Activated CD8-positive, alpha-beta memory T cell treated with anti-CD3 and anti-CD28 coated beads for 48 hours (primary cell): ENCODE measurements around the gene SLC25A21.

Experiments
- DNase-seq, 3 experiments: peaks; one replicate each; pipeline ENCODE4 v3.0.0-alpha.2; 2020; ENCODE audit warnings: low read depth in 2 of 3, low spot score in 2 of 3

Gene SLC25A21

DNA sequence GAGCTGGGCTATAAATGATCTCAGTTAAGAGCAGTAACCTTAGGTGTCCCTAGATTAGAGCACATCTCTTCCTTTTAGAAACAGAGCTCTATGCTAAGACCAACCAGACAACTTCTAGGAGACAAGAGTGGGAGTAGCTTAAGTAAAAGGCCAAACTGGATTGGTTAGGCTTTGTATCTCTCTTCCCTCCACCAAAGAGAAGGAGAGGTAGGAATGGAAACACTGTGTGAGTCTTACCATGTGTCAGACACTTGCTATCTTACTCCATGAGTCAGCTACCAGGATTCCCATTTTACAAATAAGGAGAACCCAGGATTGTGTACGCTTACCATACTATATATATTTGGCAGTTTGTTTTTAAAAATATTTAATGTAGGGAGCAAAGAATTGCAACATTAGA, 387.9 kb downstream of the SLC25A21 start:
- no peak for DNase-seq

- no peak for DNase-seq
Observed at GRCh38 chr14:36781897-36782296, 390.5 kb downstream of the SLC25A21 start.

DNA sequence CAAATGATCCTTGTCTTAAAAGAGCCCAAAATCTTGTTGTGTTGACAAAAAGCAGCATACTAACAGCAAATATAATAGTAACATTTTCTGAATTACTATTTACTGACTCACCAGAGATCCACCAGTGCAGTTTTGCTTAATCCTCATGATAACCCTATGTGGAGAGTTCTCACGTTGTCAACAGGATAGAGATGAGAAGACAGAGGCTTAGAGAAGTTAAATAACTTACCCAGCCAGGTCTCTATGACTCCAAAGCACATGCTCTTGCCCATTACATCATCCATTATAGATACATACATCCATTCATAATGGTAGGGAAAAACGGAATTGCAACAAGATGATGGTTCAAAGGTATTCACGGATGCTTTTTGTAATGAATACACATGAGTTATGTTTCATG, 398.8 kb downstream of the SLC25A21 start:
- DNase-seq, result no peak

DNA sequence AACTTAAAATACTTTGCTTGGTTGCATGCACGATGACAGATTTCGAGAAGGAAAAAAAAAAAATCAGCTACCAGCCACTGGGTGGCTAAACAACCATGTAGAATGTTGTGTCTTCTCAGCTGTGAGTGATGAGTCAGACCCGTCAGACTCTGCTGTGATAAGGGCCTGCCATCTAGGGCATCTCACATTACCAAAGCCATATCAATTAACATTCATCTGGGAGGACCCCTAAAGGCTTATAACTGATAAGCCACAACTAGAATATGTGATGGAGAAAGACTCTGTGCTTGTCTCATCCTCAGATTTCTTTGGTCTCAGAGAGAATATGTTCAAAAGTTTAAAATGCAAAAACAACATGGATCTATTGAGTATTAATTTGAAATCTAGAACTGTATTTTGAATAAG, 399.3 kb downstream of the SLC25A21 start:
- no peak for DNase-seq

DNA sequence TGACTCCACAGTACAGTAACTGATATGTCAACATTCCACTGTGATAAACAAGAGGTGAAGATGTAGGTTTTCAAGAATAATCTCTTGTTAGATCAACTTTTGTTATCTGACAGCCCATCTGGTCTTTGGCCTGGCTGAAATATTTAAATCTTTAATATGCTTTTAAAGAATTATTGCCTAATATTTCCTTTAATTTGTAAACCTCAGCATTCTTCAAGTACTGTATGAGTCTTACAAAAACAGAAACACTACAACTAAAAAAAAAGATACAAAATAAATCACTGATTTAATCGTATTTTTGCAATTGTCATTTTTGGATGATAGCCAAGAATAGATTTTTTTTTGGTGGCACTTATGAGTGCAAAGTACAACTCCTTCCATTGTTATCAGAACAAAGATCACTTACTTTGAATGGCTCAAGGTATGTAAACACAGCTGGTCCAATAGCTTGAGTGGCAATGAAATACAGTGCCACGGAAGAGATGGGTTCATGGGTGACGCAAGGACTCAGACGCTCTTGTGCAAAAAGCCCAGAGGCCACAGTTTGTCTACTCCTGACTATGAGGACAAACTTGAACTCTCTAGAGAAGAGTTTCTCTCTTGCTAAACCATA, 401.3 kb downstream of the SLC25A21 start:
- DNase-seq, result no peak

DNA sequence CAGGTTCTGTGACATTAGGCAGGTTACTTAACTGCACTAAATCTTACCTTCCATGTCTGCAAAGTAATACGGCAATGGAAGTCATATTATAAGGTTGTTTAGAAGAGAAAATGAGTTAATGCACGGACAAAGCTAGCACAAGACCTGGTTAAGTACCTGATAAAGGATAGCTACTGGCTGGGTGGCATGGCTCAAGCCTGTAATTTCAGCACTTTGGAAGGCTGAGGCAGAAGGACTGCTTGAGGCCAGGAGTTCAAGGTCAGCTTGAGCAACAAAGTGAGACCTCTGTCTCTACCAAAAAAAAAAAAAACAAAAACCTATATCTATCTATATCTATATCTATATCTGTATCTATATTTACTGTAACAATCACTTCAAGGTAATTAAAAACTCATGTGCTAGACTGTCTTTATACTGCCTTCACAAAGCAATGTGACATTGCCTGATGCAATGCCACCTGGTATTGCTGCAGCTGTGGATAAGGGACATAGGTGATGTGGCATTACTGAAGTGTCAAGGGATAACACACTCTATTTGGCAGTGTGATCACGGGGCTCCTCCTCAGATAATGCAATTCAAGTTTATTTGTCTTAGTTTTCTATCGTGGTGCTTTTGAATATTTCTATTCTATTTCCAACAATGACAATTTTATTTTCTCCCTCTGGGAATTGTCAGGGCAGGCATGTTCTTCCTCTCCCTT, 403.6 kb downstream of the SLC25A21 start:
- no peak for DNase-seq

GRCh38 chr14:36767603-36768281, 404.7 kb downstream of the SLC25A21 start:
- no peak for DNase-seq

DNA sequence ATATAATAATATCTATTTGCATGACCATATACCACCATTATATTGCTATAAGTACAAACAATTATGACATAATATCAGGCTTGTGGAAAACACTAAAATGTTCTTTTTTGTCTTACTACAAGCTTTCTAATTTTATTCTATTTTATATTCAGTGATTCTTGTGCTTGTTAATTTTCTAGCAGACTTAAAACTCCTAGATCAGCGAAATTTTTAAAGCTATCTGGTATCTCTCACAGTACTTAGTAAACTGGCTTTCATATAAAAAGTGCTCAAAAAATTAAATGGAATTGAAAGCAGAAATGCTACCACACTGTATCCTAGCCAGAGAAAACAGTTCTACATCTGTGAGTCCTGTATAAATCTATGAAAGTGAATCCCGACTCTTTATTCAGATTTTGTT, 405.4 kb downstream of the SLC25A21 start:
- DNase-seq, result no peak

DNA sequence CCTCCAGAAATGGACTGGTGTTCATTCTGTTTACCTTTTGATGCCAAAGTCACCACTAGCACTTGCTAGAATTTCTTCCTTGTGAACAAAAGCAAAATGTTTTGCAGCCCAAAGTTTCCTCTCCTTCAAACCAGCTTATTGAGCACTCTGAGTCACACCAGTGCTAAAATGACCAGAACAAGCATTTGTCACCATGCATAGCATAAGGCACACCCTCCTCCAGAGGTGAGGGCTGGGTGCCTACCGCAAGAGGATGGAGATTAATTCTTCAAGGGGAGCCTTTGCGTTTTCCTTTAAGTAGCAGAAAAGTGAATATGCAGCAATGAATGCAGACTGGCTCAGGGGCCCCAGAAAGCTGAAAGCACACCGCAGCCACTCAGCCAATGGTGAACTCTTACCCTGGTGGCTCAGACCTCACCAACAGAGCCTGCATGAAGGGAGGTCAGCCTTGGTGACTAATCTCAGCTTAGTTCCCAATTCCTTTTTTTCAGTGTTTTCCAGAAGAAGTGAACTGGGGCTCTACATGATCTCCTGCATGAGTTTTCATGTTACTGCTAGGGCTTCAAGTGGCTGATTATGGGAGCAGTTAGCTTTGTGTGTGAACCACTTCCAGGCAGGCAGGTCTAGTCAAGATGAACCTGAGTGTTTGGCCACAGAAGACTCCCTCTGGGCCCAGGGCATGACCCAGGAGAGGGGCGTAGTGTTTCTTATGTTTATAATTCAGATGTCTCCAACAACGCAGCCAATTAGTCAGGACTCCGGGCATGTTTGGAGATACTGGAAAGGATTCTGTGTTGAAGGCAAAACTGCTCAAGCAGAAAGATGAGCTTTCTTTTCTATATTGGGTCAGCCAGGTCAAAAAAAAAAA, 414.4 kb downstream of the SLC25A21 start:
- DNase-seq, result no peak

- DNase-seq, result no peak
Observed at GRCh38 chr14:36756226-36756625, 416.2 kb downstream of the SLC25A21 start.

GRCh38 chr14:36755756-36756155, 416.6 kb downstream of the SLC25A21 start:
- no peak for DNase-seq

GRCh38 chr14:36751920-36752319, 420.5 kb downstream of the SLC25A21 start:
- no peak for DNase-seq

DNA sequence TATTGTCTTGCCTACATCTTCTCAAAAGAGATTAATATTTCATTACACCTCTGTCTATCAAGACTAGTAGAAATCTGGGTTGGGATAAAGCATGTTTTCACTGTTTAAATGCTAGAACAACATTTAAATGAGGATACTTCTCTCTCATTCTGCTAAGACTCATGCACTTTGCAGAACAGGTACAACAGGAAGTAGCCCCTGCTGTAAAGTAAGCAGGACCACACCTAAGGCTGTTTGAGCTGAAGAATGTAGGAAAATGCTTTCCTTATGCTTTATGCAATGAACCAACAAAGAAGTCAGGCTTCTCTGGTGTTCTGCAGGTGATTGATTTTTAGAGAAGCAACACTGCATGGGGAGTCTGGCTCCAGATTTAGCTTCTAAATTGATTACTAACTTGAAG, 421.3 kb downstream of the SLC25A21 start:
- no peak for DNase-seq

DNA sequence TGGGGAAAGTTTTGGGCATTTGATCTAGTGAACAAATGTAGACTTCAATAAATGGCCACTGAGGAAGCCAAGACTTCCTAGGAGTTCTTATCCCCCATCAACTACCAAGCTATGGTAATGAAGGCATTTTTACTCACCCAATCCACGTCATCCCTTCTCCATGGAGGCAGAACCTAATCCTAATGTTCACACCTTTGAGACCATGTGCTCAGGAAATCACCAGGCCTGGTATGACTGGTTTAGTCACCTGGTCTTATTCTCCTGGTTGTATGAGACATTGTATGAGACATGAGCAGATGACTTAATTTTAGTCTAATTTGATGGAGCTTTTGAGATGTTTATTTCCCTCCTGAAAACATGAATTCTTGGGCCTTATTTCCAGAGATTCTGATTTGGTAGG, 422.2 kb downstream of the SLC25A21 start:
- no peak for DNase-seq

DNA sequence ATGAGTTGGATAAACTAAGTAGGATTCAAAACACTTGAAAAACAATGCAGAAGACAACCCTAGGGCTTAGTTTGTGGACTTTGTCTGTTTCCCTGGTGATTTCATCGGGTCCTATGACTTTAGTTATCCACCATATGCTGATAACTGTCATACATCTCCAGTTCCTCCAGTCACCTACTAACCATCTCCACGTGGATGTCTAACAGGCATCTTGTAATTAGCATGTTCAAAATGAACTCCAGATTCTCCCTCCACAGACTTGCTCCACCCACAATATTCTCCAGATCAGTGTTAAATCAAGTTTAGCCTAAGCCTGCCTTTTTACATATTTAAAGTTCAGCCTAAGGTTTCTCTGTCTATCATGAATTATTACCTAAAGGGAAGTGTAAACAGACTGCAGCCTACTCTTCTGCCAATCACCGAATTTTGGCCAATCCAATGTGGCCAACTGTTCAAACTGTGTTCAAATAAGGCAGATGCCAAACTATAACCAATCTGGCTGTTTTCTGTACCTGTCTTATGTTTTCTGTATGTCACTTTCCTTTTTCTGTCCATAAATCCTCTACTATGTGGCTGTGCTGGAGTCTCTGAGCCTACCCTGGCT, 423.7 kb downstream of the SLC25A21 start:
- DNase-seq, result no peak

GRCh38 chr14:36747411-36748184, 424.8 kb downstream of the SLC25A21 start:
- DNase-seq, result no peak

DNA sequence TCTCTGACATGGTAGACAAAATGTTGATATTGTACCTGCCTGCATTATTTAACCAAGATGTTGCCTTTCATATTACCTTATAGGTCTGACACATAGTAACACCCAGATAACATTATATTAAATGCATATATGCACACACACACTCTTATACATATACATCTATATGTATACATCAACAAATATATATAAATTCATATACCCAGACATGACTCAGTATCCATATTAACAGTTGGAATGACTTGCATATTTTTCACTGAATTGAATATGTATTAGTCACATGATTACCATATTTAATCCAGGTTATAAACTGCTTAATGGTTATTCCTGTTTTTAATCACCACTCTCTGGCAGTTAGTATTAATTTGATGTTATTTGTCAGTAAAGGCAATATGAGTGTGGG, 425.5 kb downstream of the SLC25A21 start:
- no peak for DNase-seq

- DNase-seq, result no peak
Observed at GRCh38 chr14:36741858-36742257, 430.5 kb downstream of the SLC25A21 start.

- no peak for DNase-seq
Observed at GRCh38 chr14:36738269-36738668, 434.1 kb downstream of the SLC25A21 start.

GRCh38 chr14:36726128-36726527, 446.3 kb downstream of the SLC25A21 start:
- DNase-seq, result no peak
